IPS-15b (cell line): Measurements from ENCODE around the gene IRAK1.

Experiments
- H3K27me3 ChIP-seq: one replicate; pipeline ENCODE4 v1.6.1; 2013; ENCODE audit warnings: low read length; ENCODE audit not compliant: control insufficient read depth, insufficient read depth
- H3K36me3 ChIP-seq: one replicate; pipeline ENCODE4 v1.6.1; 2013; ENCODE audit warnings: low read length; ENCODE audit not compliant: control insufficient read depth, insufficient read depth
- H3K4me1 ChIP-seq: one replicate; pipeline ENCODE4 v1.6.1; 2013; ENCODE audit warnings: mild to moderate bottlenecking, low read length; ENCODE audit not compliant: control insufficient read depth, insufficient read depth
- H3K4me3 ChIP-seq: one replicate; pipeline ENCODE4 v1.5.1; 2013; ENCODE audit warnings: low read depth, low read length
- H3K9ac ChIP-seq: one replicate; pipeline ENCODE4 v1.6.1; 2013; ENCODE audit warnings: low read depth, mild to moderate bottlenecking, low read length
- H3K9me3 ChIP-seq: one replicate; pipeline ENCODE4 v1.6.1; 2013; ENCODE audit warnings: mild to moderate bottlenecking, low read length; ENCODE audit not compliant: control insufficient read depth, insufficient read depth

Gene IRAK1

DNA sequence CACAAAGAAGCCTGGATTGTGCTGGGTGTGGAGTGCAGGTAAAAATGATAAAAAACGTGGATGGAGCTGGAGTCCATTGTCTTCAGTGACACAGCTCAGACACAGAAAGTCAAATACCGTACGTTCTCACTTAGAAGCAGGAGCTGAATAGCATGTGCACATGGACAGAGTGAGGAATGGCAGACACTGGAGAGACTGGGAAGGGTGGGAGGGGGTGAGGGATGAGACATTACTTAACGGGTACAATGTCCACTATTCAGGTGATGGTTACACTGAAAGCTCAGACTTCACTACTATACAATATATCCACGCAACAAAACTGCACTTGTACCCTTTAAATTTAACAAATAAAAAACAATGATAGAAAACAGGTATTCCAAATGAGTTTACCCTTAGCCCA, 18.1 kb upstream of the IRAK1 start:
- Histone ChIP-seq H3K9me3 (no peaks in the 10 kb centered on the region), H3K36me3 (peaks cover 3% of the 10 kb centered on the region), H3K4me3 (no peak overlapping the region), H3K4me1 (peaks cover 2% of the 10 kb centered on the region), H3K27me3 (no peaks in the 10 kb centered on the region), H3K9ac (no peak overlapping the region)

DNA sequence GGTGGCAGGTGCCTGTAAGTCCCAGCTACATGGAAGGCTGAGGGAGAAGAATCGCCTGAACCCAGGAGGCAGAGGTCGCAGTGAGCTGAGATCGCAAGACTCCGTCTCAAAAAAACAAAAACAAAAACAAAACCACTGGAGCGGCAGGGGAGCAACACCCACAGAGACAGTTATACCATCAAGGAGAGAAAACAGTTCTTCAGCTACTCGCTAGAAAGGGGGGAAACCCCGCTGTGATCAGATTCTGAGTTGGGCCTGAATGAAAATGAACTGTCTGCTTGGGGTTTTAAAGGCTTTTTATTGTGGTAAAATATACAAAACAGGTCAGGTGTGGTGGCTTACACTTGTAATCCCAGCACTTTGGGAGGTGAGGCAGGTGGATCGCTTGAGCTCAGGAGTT, 16.8 kb upstream of the IRAK1 start:
- Histone ChIP-seq H3K36me3 (peaks cover 7% of the 10 kb centered on the region), H3K4me1 (peaks cover under 1% of the 10 kb centered on the region), H3K4me3 (no peak overlapping the region), H3K9ac (no peak overlapping the region), H3K9me3 (no peaks in the 10 kb centered on the region), H3K27me3 (no peaks in the 10 kb centered on the region)

DNA sequence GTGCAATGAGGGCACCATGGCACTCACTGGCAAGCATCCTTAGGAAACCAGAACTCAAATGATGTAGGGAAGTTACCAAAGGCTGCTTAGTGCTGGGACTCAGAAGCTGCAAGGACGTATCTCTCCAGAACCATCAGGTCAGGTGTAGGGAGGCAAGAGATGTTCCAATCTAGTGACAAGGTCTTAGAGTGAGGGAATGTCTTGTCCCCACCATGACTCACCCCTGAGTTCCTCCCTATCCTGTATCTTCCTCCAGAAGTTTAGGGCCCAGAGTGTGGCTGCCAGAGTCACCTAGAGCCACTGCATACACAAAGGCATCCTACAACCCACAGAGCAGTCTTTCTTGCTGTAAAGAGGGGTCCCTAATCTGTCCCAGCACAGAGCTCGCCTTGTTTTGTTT, 14.1 kb upstream of the IRAK1 start:
- no peak overlapping the region for H3K4me3 ChIP-seq
- H3K27me3 ChIP-seq: no peaks in the 10 kb centered on the region
- peaks cover 7% of the 10 kb centered on the region for H3K36me3 ChIP-seq
- no peak overlapping the region for H3K9ac ChIP-seq
- no peaks in the 10 kb centered on the region for H3K4me1 ChIP-seq
- H3K9me3 ChIP-seq: no peaks in the 10 kb centered on the region

DNA sequence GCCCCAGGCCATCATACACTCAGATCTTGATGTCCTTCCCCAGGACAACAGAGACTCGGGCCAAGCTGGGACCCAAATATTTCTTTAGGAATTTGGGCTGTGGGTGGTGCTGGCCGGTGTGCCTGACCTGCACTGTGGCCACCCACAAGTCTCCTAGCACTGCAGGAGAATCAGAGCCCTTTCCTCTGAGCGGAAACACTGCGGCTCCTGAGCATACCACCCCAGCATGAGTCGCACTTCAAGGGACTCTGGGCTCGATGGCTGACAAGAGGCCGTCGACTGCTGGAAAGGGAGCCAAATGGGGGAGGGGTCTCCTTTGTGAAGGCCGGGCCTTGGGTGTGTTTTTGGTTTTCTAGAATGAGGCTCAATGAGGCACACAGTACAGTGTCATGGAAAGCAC, 13.0 kb upstream of the IRAK1 start:
- Histone ChIP-seq H3K27me3 (no peaks in the 10 kb centered on the region), H3K36me3 (peaks cover 7% of the 10 kb centered on the region), H3K4me3 (no peak overlapping the region), H3K9ac (no peak overlapping the region), H3K9me3 (no peaks in the 10 kb centered on the region), H3K4me1 (no peaks in the 10 kb centered on the region)

DNA sequence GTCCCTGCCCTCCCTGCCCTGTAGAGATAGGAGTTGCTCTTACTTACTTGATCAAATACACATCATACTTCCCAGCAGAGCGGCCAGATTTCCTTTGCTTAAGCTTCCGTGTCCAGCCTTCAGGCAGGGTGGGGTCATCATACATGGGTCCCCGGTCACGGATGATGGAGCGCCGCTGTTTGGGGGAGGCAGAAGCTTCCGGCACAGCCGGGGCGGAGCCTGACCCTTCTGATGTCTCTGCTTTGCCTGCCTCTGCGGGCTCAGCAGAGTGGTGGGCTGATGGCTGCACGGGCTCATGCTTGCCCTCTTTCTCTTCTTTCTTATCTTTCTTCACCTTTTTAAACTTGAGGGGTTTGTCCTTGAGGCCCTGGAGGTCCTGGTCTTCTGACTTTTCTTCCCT, 12.5 kb upstream of the IRAK1 start:
- H3K27me3 ChIP-seq: no peaks in the 10 kb centered on the region
- no peak overlapping the region for H3K4me3 ChIP-seq
- peaks cover 7% of the 10 kb centered on the region for H3K36me3 ChIP-seq
- H3K4me1 ChIP-seq: no peaks in the 10 kb centered on the region
- no peak overlapping the region for H3K9ac ChIP-seq
- no peaks in the 10 kb centered on the region for H3K9me3 ChIP-seq

DNA sequence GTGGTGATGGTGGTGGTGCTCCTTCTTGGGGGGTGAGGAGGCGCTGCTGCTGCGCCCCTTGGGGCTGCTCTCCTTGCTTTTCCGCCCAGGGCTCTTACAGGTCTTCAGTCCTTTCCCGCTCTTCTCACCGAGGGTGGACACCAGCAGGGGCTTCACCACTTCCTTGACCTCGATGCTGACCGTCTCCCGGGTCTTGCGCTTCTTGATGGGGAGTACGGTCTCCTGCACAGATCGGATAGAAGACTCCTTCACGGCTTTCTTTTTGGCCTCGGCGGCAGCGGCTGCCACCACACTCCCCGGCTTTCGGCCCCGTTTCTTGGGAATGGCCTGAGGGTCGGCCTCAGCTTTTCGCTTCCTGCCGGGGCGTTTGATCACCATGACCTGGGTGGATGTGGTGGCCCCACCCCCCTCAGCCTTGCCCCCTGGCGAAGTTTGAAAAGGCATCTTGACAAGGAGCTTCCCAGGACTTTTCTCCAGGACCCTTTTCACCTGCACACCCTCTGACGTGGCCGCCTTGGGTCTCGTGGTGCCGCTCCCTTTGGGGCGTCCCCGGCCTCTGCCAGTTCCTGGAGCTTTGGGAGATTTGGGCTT, 11.1 kb upstream of the IRAK1 start:
- Histone ChIP-seq H3K27me3 (no peaks in the 10 kb centered on the region), H3K9ac (no peak overlapping the region), H3K4me1 (no peaks in the 10 kb centered on the region), H3K36me3 (peaks cover 7% of the 10 kb centered on the region), H3K4me3 (no peak overlapping the region), H3K9me3 (no peaks in the 10 kb centered on the region)

DNA sequence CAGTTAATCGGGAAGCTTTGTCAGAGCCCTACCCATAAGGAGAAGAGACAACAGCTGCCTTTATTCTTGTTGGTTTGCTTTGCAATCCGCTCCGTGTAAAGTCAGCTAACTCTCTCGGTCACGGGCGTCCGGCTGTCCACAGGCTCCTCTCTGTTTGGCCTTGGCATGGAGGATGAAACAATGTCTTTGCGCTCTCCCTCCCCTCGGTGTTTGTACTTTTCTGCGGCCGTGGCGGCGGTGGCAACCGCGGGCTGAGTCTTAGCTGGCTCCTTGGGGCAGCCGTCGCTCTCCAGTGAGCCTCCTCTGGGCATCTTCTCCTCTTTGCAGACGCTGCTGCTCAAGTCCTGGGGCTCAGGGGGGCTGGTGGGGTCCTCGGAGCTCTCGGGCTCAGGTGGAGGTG, 10.6 kb upstream of the IRAK1 start:
- H3K4me1 ChIP-seq: no peaks in the 10 kb centered on the region
- H3K9ac ChIP-seq: no peak overlapping the region
- H3K4me3 ChIP-seq: no peak overlapping the region
- peaks cover 7% of the 10 kb centered on the region for H3K36me3 ChIP-seq
- no peaks in the 10 kb centered on the region for H3K27me3 ChIP-seq
- no peaks in the 10 kb centered on the region for H3K9me3 ChIP-seq

DNA sequence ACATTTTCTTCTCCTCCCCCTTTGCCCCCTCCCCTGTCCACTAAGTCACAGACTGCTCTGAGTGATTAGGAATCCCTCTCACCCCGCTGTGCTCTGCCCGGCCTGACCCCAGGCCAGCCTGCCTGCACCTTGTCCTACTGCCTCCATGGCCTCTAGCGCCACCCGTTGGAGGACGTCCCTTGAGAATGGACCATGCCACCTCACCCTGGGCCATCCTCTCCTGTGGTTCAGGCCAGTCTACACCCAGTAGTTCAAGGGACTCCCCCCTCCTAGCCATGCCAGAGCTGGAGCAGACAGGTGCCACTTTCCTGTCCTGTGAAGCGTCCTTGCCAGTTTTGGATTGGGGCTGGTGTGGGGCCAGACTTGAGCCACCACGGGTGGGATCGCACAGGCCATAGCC, 9.7 kb upstream of the IRAK1 start:
- Histone ChIP-seq H3K9me3 (no peaks in the 10 kb centered on the region), H3K4me3 (no peak overlapping the region), H3K9ac (no peak overlapping the region), H3K36me3 (peaks cover 7% of the 10 kb centered on the region), H3K4me1 (no peaks in the 10 kb centered on the region), H3K27me3 (no peaks in the 10 kb centered on the region)

DNA sequence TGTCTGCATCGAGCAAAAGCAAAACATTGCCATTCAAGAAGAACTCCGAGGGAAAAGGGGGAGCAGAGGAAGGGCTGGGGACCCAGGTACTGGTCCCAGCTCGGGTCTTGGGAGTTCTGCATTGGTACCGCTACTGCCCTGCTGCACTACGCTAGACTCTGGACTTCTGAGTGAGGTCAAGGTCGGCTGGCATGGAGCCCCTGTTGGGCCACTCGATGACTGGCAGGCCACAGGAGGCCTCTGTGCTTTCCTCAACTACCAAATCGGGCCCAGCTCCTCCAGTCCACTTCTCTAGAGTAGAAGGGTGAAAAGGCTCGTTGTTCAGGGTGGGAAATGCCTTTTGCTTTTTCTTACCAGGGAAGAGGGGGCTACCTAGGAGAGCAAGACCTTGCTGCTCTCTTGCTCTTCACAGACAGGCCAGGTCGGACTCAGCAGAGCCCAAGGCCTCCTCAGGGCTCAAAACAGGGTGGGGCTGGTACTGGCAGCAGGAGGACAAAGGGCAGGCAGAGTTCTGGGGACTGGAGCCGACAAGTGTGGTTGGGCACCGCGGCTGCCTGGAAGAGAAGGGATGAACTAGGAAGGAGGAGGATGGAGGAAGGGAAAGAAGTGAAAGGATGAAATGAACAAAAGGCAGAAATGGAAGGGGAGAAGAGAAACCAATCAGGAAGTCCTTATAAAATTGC, 8.9 kb upstream of the IRAK1 start:
- H3K36me3 ChIP-seq: peaks cover 4% of the 10 kb centered on the region
- no peaks in the 10 kb centered on the region for H3K27me3 ChIP-seq
- no peaks in the 10 kb centered on the region for H3K9me3 ChIP-seq
- H3K9ac ChIP-seq: no peak overlapping the region
- H3K4me1 ChIP-seq: no peaks in the 10 kb centered on the region
- H3K4me3 ChIP-seq: no peak overlapping the region

DNA sequence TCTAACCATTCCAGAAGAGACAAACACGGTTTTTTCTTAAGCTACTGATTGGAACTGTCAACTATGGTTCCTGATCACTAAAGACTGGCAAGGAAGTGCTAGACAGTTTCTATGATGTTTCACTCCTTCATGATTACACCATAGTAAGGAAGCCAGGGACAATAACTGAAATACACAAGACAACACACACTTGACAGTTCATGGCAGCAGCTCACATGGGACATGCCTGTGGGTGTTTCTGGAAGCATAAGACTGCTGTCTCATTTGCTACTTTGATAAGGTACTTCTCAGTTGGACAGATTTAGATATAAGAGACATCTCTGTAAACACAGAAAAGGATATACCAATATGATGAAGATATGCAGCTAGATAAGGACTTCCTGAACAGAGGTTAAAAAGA, 8.3 kb upstream of the IRAK1 start:
- Histone ChIP-seq H3K36me3 (peaks cover 4% of the 10 kb centered on the region), H3K9me3 (no peaks in the 10 kb centered on the region), H3K27me3 (no peaks in the 10 kb centered on the region), H3K9ac (no peak overlapping the region), H3K4me1 (no peaks in the 10 kb centered on the region), H3K4me3 (no peak overlapping the region)

DNA sequence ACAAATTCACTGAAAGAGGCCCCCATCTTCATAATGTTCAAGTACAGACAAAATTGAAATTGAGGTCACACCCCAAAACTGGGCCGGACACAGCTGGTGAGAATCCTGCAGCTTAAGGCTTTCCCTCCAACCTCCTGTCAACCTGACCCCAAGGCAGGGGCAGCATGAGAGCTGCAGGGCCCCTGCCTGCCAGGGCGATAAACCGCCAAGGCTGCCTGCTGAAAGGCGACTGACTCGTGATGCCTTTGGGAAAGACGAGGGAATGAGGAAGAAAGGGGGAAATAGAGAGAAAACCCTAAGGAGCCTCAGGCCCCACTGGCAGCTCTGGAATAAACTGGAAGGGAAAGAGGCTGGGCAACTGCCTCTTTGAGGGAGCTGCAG, 7.3 kb upstream of the IRAK1 start:
- Histone ChIP-seq H3K4me1 (no peaks in the 10 kb centered on the region), H3K4me3 (no peak overlapping the region), H3K9ac (no peak overlapping the region), H3K36me3 (peaks cover 3% of the 10 kb centered on the region), H3K27me3 (no peaks in the 10 kb centered on the region), H3K9me3 (no peaks in the 10 kb centered on the region)

DNA sequence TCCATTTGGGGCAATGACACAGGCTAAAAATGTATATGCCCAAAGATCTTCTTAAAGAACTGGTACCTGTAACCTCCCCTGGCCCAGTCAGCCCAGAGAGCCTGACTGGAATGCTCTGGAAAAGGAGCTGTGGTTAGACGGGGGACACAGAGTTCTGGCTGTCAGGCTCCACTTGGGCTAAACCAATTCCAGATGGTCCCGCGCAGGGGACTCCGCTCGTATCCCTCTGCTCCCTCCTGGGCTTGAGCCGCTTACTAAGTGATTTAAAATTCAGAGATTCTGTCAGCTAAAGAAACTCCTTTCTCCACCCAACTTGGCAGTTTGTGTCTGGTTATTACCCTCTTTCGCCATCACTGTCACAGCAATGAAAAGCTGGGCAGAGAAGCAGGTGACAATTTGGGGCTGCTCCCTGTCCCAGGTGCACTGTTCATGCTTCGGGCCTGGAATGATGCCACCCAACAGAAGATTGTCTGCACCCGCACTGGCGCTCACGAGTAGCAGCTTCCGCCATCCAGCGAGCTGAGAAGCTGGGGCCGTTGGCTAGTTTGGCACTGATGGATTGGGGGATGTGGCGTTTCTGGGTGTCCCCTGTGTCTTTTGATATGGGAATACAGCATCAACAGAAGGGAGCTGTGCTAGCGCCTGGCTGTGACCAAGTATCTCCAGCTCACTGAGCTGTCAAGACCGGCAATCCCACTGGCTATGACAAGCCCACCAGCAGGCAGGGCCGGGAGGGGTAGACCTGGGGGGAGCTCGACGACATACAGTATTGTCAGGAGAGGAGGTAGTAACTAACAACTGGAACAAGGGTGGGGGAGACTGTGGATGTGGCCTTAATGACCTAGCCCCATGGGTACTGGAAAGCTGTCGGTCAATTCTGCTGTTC, 6.7 kb upstream of the IRAK1 start:
- H3K9me3 ChIP-seq: no peaks in the 10 kb centered on the region
- no peak overlapping the region for H3K4me3 ChIP-seq
- H3K27me3 ChIP-seq: no peaks in the 10 kb centered on the region
- H3K4me1 ChIP-seq: no peaks in the 10 kb centered on the region
- no peaks in the 10 kb centered on the region for H3K36me3 ChIP-seq
- no peak overlapping the region for H3K9ac ChIP-seq
